Calu3 (cell line): ENCODE measurements around the gene PPP1R3D. TPM values are rescaled to one million over a fixed set of nuclear protein-coding genes. Genes with fewer than 3 reads are reported as not detected.

Experiments
- BruUV-seq: library from RNA; stranded (reverse); fragments of 400-500 nt; replicated peaks from 2 replicates; lab custom pipeline; 2021; lab: Mats Ljungman, UMichigan
- CTCF ChIA-PET: fragments of 300-600 bp; sonication (Branson Sonifier 250); formaldehyde crosslinking; loops from one replicate; lab custom pipeline; 2022; ENCODE audit warnings: antibody characterized with exemption; lab: Charles Lee
- DNase-seq: peaks from one replicate; pipeline ENCODE4 v3.0.0; 2022
- H3K27ac Mint-ChIP-seq: one replicate; pipeline ENCODE4 v1.8.0; 2022; ENCODE audit warnings: mixed read lengths; ENCODE audit not compliant: unreplicated experiment
- H3K27me3 Mint-ChIP-seq: one replicate; pipeline ENCODE4 v1.8.0; 2022; ENCODE audit warnings: mixed read lengths; ENCODE audit not compliant: unreplicated experiment
- H3K36me3 Mint-ChIP-seq: one replicate; pipeline ENCODE4 v1.8.0; 2022; ENCODE audit warnings: mild to moderate bottlenecking, moderate library complexity, mixed read lengths; ENCODE audit not compliant: insufficient read depth, unreplicated experiment
- H3K4me1 Mint-ChIP-seq: one replicate; pipeline ENCODE4 v1.8.0; 2022; ENCODE audit warnings: mild to moderate bottlenecking, low read depth, mixed read lengths; ENCODE audit not compliant: unreplicated experiment
- H3K4me3 Mint-ChIP-seq: one replicate; pipeline ENCODE4 v1.8.0; 2022; ENCODE audit warnings: mild to moderate bottlenecking, low read depth, moderate library complexity, mixed read lengths; ENCODE audit not compliant: unreplicated experiment
- H3K9me3 Mint-ChIP-seq: one replicate; pipeline ENCODE4 v1.8.0; 2022; ENCODE audit warnings: low read depth, mixed read lengths; ENCODE audit not compliant: unreplicated experiment
- intact Hi-C: fragments of 100-400 bp; cut with micrococcal nuclease; formaldehyde crosslinking; loops from one replicate; pipeline ENCODE4 v1.10.0; 2022; ENCODE audit not compliant: unreplicated experiment
- total RNA-seq: library from RNA; stranded (reverse); gene quantifications from 2 replicates; pipeline ENCODE4 v1.2.3, GENCODE V29; 2022
- TF ChIP-seq, protein P1 (sequence below): fragments of 200-600 bp; IDR thresholded peaks from one replicate; pipeline ENCODE4 v1.8.0; 2022; ENCODE audit warnings: antibody characterized with exemption; ENCODE audit not compliant: unreplicated experiment

Gene PPP1R3D
- total RNA-seq, 1 experiment from 2014 or later: 17.9 TPM

DNA sequence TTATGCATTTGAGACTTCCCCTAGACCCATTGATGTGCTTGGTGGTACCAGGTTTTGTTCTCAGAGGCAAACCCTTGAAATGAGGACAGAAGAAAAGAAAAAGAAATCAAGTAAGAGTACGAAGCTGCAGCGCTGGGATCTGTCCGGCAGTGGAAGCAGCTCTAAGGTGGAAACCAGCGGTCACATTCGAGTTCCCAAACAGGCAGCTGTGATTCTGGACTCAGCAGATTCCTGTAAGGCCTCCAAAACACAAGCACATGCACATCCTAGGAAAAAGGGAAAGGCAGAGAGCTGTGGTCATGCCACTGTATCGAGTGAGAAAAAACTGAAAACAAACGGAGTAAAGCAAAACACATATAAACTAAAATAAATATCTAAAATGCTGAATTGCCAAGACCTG lies 4.6 kb upstream of the PPP1R3D start:
- TF ChIP-seq, protein P1, sequence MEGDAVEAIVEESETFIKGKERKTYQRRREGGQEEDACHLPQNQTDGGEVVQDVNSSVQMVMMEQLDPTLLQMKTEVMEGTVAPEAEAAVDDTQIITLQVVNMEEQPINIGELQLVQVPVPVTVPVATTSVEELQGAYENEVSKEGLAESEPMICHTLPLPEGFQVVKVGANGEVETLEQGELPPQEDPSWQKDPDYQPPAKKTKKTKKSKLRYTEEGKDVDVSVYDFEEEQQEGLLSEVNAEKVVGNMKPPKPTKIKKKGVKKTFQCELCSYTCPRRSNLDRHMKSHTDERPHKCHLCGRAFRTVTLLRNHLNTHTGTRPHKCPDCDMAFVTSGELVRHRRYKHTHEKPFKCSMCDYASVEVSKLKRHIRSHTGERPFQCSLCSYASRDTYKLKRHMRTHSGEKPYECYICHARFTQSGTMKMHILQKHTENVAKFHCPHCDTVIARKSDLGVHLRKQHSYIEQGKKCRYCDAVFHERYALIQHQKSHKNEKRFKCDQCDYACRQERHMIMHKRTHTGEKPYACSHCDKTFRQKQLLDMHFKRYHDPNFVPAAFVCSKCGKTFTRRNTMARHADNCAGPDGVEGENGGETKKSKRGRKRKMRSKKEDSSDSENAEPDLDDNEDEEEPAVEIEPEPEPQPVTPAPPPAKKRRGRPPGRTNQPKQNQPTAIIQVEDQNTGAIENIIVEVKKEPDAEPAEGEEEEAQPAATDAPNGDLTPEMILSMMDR: no peak
- Mint-ChIP-seq H3K27ac (no peak overlapping the region), H3K9me3 (no peaks in the 10 kb centered on the region), H3K27me3 (no peaks in the 10 kb centered on the region), H3K4me1 (peaks cover 27% of the 10 kb centered on the region), H3K4me3 (no peak overlapping the region), H3K36me3 (peaks cover 35% of the 10 kb centered on the region)
- CTCF ChIA-PET: interaction anchor here (1.1 kb wide), 1 partner anchor 11 kb away, joined by 4 read pairs; the partner anchor contains the start of gene SYCP2
- intact Hi-C loops: loop anchor here (10.0 kb wide), 2 partner anchors 1280 to 1950 kb away; no protein-coding TSS in a partner anchor
- DNase-seq: no peak
- no TSS peak for BruUV-seq

DNA sequence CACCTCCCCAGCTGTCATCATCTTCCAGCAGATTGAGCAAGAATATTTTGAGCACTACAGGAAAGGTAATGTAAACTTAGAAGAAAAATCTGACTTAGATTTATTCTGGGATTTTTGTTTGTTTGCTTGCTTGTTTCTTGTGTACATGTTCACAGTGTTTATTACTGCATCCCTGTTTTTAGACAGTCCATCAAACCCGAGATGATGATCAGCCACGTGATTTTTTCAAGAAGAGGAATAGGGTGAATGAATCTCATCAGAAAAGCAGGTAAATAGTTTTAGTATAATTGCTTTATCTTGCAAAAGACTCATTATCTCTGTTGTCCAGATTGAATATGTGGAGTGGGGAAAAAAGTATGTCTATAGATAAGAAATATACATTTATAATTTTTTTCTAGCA lies 2.1 kb upstream of the PPP1R3D start:
- intact Hi-C loops: loop anchor here (10.0 kb wide), 2 partner anchors 1283 to 1953 kb away; no protein-coding TSS in a partner anchor
- peaks cover 25% of the 10 kb centered on the region for H3K4me1 Mint-ChIP-seq
- H3K9me3 Mint-ChIP-seq: no peaks in the 10 kb centered on the region
- no TSS peak for BruUV-seq
- TF ChIP-seq, protein P1: no peak
- peak overlapping the region; percentile 95 for H3K27ac Mint-ChIP-seq
- no peak overlapping the region for H3K4me3 Mint-ChIP-seq
- no peaks in the 10 kb centered on the region for H3K27me3 Mint-ChIP-seq
- CTCF ChIA-PET: no interaction called here
- no peak for DNase-seq
- peaks cover 52% of the 10 kb centered on the region for H3K36me3 Mint-ChIP-seq

DNA sequence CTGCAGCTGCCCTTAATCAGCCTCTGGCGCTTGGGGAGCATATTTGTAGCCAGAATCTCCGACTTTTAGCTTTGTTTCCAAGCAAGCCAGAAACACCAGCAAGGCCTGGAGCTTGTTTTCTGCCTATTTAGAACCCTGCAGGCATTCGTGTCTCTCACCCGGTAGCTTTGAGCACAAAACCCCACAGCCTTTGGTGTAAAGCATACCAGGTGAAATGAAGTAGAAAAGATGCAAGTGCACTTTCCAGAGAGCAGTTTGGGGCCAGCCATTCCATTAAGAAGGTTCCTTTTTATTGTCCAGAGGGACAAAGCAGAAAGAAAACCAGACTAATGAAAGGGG lies 820 bp upstream of the PPP1R3D start:
- peak overlapping the region; percentile 95 for H3K27ac Mint-ChIP-seq
- no peaks in the 10 kb centered on the region for H3K27me3 Mint-ChIP-seq
- H3K4me1 Mint-ChIP-seq: peaks cover 32% of the 10 kb centered on the region
- no peak for DNase-seq
- peaks cover 47% of the 10 kb centered on the region for H3K36me3 Mint-ChIP-seq
- intact Hi-C loops: loop anchor here (10.0 kb wide), 2 partner anchors 1284 to 1954 kb away; no protein-coding TSS in a partner anchor
- no peaks in the 10 kb centered on the region for H3K9me3 Mint-ChIP-seq
- TSS peak; percentile 41 for BruUV-seq
- peak overlapping the region; percentile 92 for H3K4me3 Mint-ChIP-seq
- TF ChIP-seq, protein P1: no peak
- CTCF ChIA-PET: interaction anchor here (1.1 to 2.9 kb wide), 6 partner anchors 14 to 109 kb away, joined by 4 to 16 read pairs (median 4); no protein-coding TSS in a partner anchor

DNA sequence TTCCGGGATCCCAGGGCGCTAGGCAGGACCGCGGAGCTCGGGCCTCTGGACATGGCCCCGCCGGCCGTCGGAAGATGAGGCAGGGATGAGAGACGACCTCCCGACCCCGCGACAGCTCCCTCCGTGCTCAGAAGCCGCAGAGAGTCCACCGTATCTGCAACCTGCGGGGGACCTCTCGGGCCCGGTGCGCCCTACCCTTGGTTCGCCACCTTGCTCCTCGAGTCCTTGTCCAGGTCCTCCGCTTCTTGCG lies 301 bp downstream of the PPP1R3D start:
- CTCF ChIA-PET: interaction anchor here (0.6 to 2.9 kb wide), 10 partner anchors 11 to 1246 kb away, joined by 3 to 16 read pairs (median 4); no protein-coding TSS in a partner anchor
- peak overlapping the region; percentile 95 for H3K27ac Mint-ChIP-seq
- H3K4me1 Mint-ChIP-seq: peaks cover 34% of the 10 kb centered on the region
- H3K27me3 Mint-ChIP-seq: no peaks in the 10 kb centered on the region
- H3K4me3 Mint-ChIP-seq: peak overlapping the region; percentile 92
- peak; percentile 58 for DNase-seq
- H3K9me3 Mint-ChIP-seq: no peaks in the 10 kb centered on the region
- BruUV-seq: TSS peak; percentile 10
- peaks cover 46% of the 10 kb centered on the region for H3K36me3 Mint-ChIP-seq
- TF ChIP-seq, protein P1: no peak
- intact Hi-C loops: loop anchor here (10.0 kb wide), 2 partner anchors 1285 to 1955 kb away; no protein-coding TSS in a partner anchor
